HG03558 (cell line): ENCODE data around the gene GSK3A.

ENCODE experiments used
- ATAC-seq: cut with Tn5 transposase; IDR thresholded peaks from one replicate; pipeline ENCODE4 v1.9.1; 2021; ENCODE audit warnings: moderate number of reproducible peaks; ENCODE audit not compliant: unreplicated experiment; ENCODE audit errors: extremely low read depth

The GSK3A gene

DNA sequence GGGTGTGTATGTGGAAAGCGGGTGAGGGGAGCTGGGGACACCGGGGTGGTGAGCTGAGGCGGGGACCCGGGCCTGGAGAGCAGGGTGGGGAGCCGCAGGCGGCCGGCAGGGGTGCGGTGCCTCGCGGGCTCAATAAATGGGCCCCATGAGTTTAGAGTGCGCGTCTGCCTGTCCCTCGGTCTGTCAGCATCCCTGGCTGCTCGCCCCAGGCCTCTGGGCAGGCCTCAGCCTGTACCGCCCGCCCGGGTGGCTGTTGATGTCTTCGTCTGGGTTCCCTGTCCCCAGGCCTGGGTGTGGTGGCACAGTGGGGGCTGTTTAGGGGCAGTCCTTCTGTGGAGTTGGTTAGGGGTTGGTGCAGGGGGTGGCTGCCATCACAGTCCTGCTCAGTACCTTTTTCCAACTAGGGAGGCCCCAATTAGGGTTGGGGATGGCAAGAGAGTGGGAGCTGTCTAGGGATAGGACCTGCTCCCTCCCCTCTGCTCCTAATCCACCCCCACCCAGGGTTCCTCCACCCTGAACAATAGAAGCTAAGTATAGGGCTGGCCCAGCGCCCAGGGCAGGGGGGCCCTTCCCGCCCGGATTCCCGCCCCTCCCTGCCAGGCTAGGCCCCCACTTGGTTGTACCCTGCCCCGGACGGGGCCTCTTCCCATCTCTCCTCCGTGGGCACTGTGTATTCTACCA, 38.9 kb upstream of the GSK3A start:
- ATAC-seq = no peak

DNA sequence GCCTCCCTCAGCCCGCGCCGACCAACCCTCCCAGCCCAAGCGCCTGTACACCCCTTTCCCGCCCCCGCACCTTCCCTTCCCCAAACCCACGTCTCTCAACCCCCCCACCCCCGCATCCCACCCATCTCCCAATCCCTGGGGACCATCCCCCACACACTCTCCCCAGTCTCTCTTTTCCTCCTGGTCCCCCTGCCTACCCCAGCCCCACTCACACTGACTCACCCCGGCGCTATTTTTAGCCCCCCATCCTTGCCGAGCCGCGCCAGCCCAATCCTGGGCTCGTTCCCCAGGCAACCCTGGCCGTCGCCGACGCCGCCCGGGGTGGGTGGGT, 38.4 kb upstream of the GSK3A start:
- no peak for ATAC-seq

DNA sequence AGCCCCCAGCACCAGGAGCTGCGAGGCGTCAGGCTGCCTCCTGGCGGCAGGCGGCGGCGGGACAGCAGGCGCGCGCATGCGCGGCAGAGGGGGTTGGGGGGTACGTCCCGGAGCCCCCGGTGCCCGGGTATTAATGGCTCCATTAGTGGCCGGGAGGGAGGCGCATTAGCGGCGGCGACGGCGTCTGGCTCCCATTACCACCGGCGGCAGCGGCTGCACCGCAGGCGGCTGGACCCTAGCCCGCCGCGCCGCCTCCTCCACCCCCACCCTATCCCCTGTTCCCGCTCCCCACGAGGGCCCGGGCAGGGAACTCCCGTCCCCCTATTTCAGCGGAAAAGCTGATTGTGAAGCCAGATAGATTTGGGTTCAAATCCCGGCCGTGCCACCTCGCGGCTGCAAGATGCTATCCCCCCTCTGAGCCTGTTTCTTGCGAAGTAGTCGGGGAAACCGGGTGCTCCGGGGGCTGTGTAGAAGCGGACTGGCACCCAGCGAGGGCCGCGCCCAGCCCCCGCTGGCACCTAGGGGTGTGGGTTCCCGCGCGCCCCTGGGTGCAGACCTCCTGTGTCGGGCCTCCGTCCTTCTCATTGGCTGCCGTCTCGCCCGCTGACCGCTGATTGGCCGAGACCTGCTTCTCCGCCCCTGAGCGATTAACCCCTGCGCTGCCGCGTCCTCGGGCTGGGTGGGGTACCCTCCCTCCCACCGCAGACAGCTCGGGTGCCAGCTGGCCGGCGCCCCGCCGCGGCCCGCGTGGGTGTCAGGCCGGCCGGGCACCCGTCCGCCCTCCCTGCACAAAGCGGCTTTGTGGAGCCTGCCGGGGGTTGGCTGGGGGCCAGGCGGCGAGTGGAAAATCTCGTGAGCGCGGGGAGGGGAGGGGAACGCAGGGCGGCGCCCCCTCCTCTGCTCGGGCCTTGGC, 37.8 kb upstream of the GSK3A start:
- no peak for ATAC-seq

DNA sequence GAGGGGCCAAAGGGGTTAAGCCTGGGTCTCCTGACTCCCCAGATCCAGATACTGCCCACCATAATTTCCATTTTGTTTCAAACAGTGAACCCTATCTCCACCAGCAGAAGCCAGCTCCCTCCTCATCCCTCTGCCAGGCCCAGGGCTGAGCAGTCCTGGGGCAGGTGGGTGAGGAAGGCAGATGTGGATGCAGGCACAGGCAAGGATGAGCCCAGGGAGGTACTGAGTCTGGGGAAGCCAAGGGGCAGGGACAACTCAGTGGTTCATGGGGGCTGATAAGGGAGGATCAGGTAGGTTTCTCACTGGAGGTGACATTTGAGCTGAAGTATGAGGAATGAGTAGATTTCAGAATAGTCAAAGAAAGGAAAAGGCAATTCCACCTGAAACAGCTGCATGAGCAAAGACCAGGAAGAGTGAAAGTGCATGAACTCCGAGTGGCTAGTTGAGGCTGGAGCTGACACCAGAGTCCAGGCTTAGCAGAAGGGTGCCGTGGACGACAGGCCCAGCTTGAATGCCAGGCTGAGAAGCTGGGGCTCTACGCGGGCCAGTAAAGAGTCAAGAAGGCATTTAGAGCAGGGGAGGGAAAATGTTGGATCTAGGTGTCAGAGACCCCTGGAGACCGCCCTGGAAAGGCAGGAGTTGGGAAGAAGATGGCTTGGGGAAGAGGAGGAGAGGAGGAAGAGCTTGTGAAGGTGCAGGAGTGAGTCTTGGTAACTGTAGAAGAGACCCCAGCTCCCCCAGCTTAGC, 36.9 kb upstream of the GSK3A start:
- no peak for ATAC-seq

DNA sequence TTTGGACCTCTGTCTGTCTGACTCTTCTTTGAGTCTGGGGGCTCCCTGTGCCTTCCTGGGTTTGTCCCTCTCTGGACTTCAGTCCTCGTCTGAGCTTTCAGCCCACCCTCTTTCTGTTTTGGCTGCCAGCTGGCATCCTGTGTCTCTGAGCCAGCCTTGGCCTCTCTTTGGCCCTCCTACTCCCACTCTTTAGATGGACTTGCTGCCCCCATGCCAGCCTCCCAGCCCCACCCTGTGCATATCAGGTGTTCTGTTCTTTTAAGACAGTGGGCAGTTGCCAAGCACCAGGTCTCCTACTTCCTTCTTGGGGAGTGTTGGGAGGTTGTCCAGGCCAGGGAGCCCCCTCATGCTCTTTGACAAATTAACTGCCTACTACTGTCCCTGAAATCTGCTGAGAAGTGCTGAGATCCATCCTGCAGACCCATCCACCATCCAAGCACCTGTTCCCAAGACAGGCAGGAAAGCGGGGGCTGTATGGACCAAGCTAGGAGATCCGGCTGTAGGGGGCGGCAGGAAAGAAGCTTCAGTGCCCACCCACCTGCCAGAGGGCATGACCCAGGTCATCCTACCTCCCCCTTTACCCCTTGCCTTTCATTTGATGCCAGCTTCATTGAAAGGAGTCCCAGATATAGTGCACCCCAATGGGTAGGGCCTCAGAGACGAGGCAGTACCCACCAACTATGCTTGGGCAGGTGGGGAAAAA, 36.2 kb upstream of the GSK3A start:
- no peak for ATAC-seq

DNA sequence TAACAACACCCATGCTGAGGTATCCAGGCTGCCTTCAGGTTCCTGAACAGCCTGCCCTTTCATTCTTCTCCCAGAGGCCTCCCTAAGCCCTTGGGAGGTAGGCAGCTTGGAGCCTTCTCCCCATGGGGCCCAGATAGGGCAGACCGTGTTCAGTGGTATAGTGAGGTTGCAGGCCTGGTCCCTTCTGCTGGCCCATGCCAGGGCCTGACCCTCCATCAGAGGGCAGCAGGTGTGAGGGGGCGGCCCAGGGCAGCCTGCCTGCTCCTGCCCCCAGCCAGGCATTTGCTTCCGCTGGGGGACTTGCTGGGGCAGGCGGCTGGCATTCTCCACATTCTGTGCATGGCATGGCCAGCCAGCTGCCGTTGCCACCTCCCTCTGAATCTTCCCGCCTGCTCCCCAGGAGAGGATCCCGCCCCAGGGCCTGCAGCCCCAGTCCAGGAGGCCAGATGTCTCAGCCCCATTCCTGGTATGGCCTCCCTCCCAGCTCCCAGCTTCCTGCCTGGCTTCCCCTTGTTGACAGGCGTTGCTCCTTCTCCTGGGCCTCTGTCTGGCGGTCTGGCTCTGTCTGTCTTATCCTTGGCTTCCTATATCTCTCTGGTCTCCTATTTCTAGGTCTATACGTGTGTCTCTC, 35.5 kb upstream of the GSK3A start:
- ATAC-seq = no peak

DNA sequence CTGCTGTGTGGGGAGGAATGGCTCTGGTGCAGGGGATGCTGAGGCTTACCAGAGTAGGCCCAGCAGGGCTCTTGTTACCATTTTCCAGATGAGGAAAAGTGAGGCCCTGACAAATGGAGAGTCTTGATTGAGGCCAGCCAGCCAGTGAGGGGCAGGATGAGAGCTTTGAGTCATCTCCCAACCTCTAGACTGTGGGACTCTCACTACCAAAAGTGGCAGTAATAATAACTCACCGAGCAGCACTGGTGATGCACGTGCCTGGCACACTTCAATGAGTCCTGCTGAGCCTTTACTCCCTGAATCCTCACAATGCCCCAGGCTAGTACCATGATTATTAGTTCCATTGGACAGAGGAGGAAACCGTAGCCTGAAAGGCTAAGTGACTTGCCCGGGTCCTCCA, 34.4 kb upstream of the GSK3A start:
- ATAC-seq = no peak

DNA sequence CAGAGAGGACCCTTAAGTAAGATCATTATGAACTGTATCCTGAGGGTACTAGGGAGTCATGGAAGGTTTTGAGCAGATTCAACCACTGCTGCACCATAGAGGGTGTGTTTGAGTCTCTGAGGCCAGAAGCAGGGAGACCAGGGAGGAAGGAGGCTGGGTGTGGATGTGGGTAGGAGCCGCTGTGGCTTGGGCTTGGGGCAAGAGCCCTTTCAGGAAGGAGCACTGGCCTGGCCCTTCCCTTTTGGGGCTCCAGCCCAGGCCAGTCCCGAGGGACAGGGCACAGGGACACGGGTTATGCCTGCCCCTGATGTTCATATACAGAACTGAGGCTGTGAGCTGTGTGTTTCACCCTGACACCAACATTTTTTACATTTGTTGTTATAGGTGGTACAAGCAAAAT, 33.9 kb upstream of the GSK3A start:
- ATAC-seq = no peak

DNA sequence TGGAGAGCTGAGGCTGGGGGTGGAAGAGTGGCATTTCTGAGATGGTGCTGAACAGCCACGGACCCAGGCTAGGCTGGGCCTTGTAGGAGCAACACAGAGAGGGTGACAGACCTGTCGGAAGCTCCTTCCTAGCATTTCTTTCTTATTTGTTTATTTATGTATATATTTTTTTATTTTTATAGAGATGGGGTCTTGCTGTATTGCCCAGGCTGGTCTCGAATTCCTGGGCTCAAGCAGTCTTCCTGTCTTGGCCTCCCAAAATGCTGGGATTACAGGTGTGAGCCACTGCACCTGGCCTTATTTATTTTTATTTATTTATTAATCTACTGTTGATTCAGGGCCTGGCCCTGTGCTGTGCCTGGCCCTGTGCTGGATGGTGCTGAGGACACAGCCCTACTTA, 33.1 kb upstream of the GSK3A start:
- ATAC-seq = no peak

DNA sequence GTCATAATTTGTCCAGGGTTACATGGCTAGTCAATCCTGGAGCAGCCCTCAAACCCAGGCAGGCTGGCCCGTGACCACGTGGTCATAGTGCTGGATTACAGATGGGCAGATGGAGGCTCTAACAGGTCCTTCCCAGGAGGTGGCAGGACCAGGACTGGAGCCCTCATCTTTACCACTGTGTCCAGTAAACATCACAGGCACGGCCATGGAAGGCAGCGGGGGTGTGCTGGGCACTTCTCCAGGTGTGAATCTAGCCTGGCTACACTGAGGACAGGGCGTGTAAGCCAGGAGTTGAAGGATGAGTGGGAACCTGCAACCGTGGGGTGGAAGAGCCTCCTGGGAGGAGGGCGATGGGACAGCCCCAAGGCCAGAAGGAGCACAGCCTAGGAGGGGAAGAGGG, 32.7 kb upstream of the GSK3A start:
- ATAC-seq = no peak

DNA sequence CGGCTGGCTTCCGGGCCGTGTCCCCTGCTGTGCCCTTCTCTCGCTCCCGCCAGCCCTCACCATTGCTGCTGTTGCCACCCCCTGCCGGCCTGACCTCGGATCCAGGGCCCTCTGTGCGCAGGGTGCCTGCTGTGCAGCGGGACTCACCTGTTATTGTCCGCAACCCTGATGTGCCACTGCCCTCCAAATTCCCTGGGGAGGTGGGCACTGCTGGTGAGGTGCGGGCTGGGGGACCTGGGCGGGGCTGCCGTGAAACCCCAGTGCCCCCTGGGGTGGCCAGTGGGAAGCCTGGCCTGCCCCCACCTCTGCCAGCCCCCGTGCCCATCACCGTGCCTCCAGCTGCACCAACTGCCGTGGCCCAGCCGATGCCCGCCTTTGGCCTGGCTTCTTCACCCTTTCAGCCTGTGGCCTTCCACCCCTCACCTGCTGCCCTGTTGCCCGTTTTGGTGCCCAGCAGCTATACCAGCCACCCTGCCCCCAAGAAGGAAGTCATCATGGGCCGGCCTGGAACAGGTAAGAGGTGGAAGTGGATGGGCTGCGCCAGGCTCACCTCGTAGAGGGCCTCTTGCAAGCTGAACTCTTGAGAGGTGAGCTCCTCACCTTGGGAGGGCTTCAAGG, 31.8 kb upstream of the GSK3A start:
- ATAC-seq = no peak

DNA sequence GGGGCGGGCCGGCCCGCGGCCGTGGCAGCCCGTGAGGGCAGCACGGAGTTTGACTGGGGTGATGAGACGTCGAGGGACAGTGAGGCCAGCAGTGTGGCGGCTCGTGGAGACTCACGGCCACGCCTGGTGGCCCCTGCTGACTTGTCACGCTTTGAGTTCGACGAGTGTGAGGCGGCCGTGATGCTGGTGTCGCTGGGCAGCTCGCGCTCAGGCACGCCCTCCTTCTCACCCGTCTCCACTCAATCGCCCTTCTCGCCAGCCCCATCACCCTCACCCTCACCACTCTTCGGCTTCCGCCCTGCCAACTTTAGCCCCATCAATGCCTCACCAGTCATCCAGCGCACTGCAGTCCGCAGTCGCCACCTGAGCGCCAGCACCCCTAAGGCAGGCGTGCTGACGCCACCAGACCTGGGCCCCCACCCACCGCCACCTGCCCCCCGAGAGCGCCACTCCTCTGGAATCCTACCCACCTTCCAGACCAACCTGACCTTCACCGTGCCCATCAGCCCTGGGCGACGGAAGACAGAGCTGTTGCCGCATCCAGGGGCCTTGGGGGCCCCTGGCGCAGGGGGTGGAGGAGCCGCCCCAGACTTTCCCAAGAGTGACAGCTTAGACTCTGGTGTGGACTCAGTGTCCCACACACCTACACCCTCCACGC, 31.1 kb upstream of the GSK3A start:
- no peak for ATAC-seq

DNA sequence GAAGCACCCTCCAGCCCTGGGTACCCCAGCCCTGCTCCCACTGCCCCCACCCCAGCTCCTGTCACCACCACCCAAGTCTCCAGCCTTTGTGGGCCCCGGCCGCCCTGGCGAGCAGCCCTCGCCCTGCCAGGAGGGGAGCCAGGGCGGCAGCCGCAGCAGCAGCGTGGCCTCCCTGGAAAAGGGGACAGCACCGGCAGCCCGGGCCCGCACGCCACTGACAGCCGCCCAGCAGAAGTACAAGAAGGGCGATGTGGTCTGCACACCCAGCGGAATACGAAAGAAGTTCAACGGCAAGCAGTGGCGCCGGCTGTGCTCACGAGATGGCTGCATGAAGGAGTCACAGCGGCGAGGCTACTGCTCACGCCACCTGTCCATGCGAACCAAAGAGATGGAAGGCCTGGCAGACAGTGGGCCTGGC, 30.6 kb upstream of the GSK3A start:
- no peak for ATAC-seq

DNA sequence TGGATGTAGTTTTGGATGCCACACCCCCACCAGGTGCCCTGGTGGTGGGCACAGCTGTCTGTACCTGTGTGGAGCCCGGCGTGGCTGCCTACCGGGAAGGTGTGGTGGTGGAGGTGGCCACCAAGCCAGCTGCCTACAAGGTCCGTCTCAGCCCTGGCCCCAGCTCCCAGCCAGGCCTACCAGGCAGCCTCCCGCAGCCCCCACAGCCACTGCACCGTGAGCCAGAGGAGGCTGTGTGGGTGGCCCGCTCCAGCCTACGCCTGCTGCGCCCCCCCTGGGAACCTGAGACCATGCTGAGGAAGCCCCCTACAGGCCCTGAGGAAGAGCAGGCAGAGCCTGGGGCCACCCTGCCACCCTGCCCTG, 30.1 kb upstream of the GSK3A start:
- ATAC-seq = no peak

DNA sequence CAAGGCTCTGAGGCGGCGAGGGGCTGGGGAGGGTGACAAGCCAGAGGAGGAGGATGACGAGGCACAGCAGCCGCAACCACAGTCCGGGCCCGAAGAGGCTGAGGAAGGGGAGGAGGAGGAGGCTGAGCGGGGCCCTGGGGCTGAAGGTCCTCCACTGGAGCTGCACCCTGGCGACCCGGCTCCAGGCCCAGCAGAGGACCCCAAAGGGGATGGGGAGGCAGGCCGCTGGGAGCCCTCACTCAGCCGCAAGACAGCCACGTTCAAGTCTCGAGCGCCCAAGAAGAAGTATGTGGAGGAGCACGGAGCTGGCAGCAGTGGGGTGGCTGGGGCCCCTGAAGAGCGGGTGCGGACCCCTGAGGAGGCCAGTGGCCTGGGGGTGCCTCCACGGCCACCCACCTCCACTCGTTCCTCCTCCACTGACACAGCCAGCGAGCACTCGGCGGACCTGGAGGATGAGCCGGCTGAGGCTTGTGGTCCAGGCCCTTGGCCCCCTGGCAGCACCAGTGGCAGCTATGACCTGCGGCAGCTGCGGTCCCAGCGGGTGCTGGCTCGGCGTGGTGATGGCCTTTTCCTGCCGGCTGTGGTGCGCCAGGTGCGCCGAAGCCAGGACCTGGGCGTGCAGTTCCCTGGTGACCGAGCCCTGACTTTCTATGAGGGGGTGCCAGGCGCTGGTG, 29.6 kb upstream of the GSK3A start:
- no peak for ATAC-seq

DNA sequence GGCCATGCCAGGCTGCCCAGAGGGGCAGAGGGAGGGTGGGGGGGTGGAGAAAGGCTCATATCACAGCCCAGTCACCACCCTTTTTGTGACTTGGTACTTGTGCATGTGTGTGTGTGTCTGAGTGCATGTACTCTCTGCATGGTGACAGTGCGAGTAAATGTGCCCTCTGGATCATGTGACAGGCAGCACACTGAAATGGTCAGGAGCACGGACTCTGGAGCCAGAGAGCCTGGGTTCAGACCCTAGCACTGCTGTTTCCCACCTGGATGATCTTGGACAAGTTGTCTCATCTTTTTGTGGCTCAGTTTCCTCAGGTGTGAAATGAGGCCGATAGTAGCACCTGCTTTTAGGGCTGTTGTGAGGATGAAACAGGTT, 28.6 kb upstream of the GSK3A start:
- no peak for ATAC-seq

DNA sequence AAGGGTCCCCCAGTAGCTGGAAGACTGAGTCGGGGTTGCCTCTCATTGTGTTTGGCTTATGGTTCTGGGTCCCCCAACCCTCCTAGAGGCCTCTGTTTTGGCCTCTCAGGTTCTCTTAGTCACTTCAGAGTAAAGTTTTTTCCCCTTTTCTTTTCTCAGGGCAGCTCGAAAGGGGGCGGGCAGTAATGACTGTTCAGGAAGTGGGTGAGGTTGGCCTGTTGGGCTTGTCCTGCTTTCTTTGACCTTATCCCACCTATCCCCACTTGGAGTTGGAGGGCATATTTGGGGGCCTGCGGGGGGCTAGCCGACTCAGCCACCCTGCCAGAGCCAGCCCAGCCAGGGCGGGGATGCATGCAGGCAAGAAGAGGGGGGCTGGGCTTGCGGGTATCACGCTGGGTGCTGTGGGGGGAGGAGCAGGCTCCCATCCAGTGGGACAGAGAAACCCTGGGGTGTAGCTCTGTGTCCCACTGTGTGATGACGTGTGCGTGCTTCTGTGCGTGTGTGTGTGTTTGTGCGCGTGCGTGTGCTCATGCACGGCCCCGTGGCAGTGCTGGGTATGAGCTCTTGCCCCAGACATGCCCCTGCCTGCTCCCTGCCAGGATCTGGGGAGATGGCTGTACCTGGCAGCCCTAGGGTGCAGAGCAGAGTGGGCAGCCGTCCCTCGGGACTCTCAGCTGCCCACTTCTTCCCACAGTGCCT, 28.1 kb upstream of the GSK3A start:
- ATAC-seq = no peak
